GM23338 (cell line): Measurements from ENCODE around the gene UTP4. TPM values are rescaled to one million over a fixed set of nuclear protein-coding genes. Genes with fewer than 3 reads are reported as not detected.

Experiments used
- ATAC-seq: fragments of 200-7000 bp; cut with Tn5 transposase; 3 replicates; pipeline ENCODE4 v1.9.1; 2020
- DNase-seq: peaks from one replicate; pipeline ENCODE4 v3.0.0-alpha.2; 2015; ENCODE audit warnings: low spot score
- H2AFZ ChIP-seq: fragments of 200-600 bp; sonication (generic); 2 replicates; pipeline ENCODE4 v1.8.0; 2016; ENCODE audit warnings: antibody characterized with exemption, mild to moderate bottlenecking, moderate library complexity
- H3F3A ChIP-seq: fragments of 200-600 bp; sonication (generic); replicated peaks from 2 replicates; pipeline ENCODE4 v1.8.0; 2017; ENCODE audit warnings: antibody characterized with exemption, mixed run types, low read depth
- H3K27ac ChIP-seq: fragments of 200-600 bp; sonication (generic); 2 replicates; pipeline ENCODE4 v1.6.1; 2016; ENCODE audit warnings: low read depth
- H3K27me3 ChIP-seq: fragments of 200-600 bp; sonication (generic); 2 replicates; pipeline ENCODE4 v1.8.0; 2016; ENCODE audit warnings: mild to moderate bottlenecking, mixed run types, moderate library complexity; ENCODE audit not compliant: insufficient read depth
- H3K36me3 ChIP-seq: fragments of 200-600 bp; sonication (generic); 2 replicates; pipeline ENCODE4 v1.8.0; 2016; ENCODE audit warnings: mild to moderate bottlenecking; ENCODE audit not compliant: insufficient read depth
- H3K4me1 ChIP-seq: fragments of 200-600 bp; sonication (generic); 2 replicates; pipeline ENCODE4 v1.8.0; 2016; ENCODE audit warnings: mild to moderate bottlenecking, moderate library complexity; ENCODE audit not compliant: insufficient read depth
- H3K4me2 ChIP-seq: fragments of 200-600 bp; sonication (generic); 2 replicates; pipeline ENCODE4 v1.7.1; 2017; ENCODE audit warnings: mixed run types
- H3K4me3 ChIP-seq: fragments of 200-600 bp; sonication (generic); 2 replicates; pipeline ENCODE4 v1.6.1; 2016; ENCODE audit warnings: mixed run types
- H3K79me2 ChIP-seq: fragments of 200-600 bp; sonication (generic); replicated peaks from 2 replicates; pipeline ENCODE4 v1.8.0; 2017; ENCODE audit warnings: mild to moderate bottlenecking; ENCODE audit not compliant: insufficient read depth
- H3K9me2 ChIP-seq: fragments of 200-600 bp; sonication (generic); 2 replicates; pipeline ENCODE4 v1.8.0; 2017; ENCODE audit not compliant: insufficient read depth
- H4K20me1 ChIP-seq: fragments of 200-600 bp; sonication (generic); replicated peaks from 2 replicates; pipeline ENCODE4 v1.8.0; 2017; ENCODE audit warnings: mild to moderate bottlenecking; ENCODE audit not compliant: insufficient read depth
- H3K27ac Mint-ChIP-seq: 2 replicates; pipeline ENCODE4 v1.8.0; 2020; ENCODE audit warnings: inconsistent platforms, mild to moderate bottlenecking, moderate library complexity, mixed read lengths
- H3K27me3 Mint-ChIP-seq: 3 replicates; pipeline ENCODE4 v1.8.0; 2022; ENCODE audit warnings: low read depth, mild to moderate bottlenecking, moderate library complexity, mixed read lengths, inconsistent platforms; ENCODE audit not compliant: insufficient read depth, poor library complexity
- H3K36me3 Mint-ChIP-seq: 3 replicates; pipeline ENCODE4 v1.8.0; 2021; ENCODE audit warnings: low read depth, mild to moderate bottlenecking, inconsistent platforms, moderate library complexity, mixed read lengths
- H3K4me1 Mint-ChIP-seq: 3 replicates; pipeline ENCODE4 v1.8.0; 2020; ENCODE audit warnings: mild to moderate bottlenecking, inconsistent platforms, mixed read lengths
- H3K4me3 Mint-ChIP-seq: 3 replicates; pipeline ENCODE4 v1.8.0; 2021; ENCODE audit warnings: moderate library complexity, mild to moderate bottlenecking, inconsistent platforms, mixed read lengths
- H3K9me3 Mint-ChIP-seq: 3 replicates; pipeline ENCODE4 v1.8.0; 2020; ENCODE audit warnings: moderate library complexity, mild to moderate bottlenecking, inconsistent platforms, mixed read lengths
- CREB1 ChIP-seq: fragments of 250-450 bp; sonication (Bioruptor Pico); IDR thresholded peaks from 2 replicates; pipeline ENCODE4 v1.5.0; 2020; ENCODE audit warnings: low read depth, mild to moderate bottlenecking, moderate library complexity
- JUNB ChIP-seq: IDR thresholded peaks from one replicate; pipeline ENCODE4 v1.6.1; 2016; ENCODE audit warnings: antibody characterized with exemption; ENCODE audit not compliant: unreplicated experiment
- POLR2AphosphoS5 ChIP-seq: IDR thresholded peaks from 2 replicates; pipeline ENCODE4 v1.6.1; 2016; ENCODE audit warnings: antibody characterized with exemption, low read depth
- polyA plus RNA-seq: library from polyadenylated mRNA; unstranded; fragments of >200 nt; fragmentation: Nextera tagmentation; extraction: Ambion mirVana; gene quantifications from 2 replicates; pipeline ENCODE4 v1.2.1, GENCODE V29; 2016
- total RNA-seq: library from RNA; depleted of rRNA; stranded (reverse); fragments of >200 nt; shearing (Covaris generic); gene quantifications from 2 replicates; pipeline ENCODE4 v1.2.3, GENCODE V29; 2014
- TF ChIP-seq, protein P1 (sequence below): IDR thresholded peaks from 2 replicates; pipeline ENCODE4 v1.6.1; 2016; ENCODE audit warnings: antibody characterized with exemption
- TF ChIP-seq, protein P2 (sequence below), 2 experiments: fragments of 200-600 bp in 1 of 2; sonication (generic) in 1 of 2; conservative IDR thresholded peaks; 2 replicates each; pipeline versions ENCODE4 v1.5.1 to v1.6.1; 2016 to 2017; ENCODE audit warnings: antibody characterized with exemption in 2 of 2, low read depth in 2 of 2, mild to moderate bottlenecking in 2 of 2, moderate library complexity in 1 of 2

UTP4 gene
- total and polyA plus RNA-seq, 2 experiments from 2014 or later, result 63.2 to 66.6 TPM

DNA sequence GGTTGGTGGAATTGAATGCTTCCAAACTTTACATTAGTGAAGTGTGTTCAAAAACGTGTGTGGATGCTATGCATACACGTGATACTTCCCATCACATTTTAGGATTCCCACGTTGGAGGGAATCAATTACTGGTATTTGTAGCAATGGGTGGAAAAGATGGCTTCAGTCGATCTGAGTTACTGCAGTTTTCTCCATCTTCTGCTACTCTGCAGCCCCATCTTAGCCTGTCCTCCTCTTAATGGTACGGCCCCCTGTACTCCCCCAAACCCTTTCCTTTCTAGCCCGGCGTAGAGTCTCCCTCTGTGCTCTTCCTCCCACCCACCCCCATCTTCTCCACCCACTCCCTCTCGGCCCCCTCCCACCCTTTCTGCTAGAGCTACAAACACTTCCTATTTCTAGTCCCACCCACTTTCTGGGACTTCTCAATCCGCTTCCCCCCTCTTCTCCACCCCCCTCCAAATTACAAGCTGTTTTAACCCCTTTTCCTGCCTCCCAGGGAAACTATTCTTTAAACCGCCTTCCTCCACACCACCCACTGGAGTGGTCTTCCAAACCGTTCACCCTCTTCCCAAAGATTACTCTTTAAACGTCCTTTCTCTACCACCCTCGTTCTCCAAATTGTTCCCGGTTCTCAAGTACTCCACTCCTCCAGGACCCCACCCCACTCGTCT, 1.1 kb upstream of the UTP4 start:
- ATAC-seq (peak; percentile 32), DNase-seq (peak; percentile 82)
- no peaks in the 10 kb centered on the region for H3K9me2 ChIP-seq
- H3K4me1 ChIP-seq, result peaks cover 18% of the 10 kb centered on the region
- peak overlapping the region; percentile 80 for H3K4me2 ChIP-seq
- H3K9me3 Mint-ChIP-seq, result no peaks in the 10 kb centered on the region
- H4K20me1 ChIP-seq, result peaks cover 37% of the 10 kb centered on the region
- no peaks in the 10 kb centered on the region for H3K27me3 ChIP-seq
- peak; percentile 48; the same call in 1 of the 2 replicates for TF ChIP-seq POLR2AphosphoS5
- TF ChIP-seq, protein P1, sequence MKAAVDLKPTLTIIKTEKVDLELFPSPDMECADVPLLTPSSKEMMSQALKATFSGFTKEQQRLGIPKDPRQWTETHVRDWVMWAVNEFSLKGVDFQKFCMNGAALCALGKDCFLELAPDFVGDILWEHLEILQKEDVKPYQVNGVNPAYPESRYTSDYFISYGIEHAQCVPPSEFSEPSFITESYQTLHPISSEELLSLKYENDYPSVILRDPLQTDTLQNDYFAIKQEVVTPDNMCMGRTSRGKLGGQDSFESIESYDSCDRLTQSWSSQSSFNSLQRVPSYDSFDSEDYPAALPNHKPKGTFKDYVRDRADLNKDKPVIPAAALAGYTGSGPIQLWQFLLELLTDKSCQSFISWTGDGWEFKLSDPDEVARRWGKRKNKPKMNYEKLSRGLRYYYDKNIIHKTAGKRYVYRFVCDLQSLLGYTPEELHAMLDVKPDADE, result no peak
- H3K36me3 Mint-ChIP-seq, result peaks cover 53% of the 10 kb centered on the region
- H3K4me3 ChIP-seq, result peak overlapping the region; percentile 99
- peak overlapping the region; percentile 100 for H3K27ac ChIP-seq
- H3K4me1 Mint-ChIP-seq, result peaks cover 34% of the 10 kb centered on the region
- peaks cover 12% of the 10 kb centered on the region for H3K27me3 Mint-ChIP-seq
- H3F3A ChIP-seq, result peaks cover 24% of the 10 kb centered on the region
- peak overlapping the region; percentile 96 for H3K4me3 Mint-ChIP-seq
- H3K27ac Mint-ChIP-seq, result peak overlapping the region; percentile 98
- no peak overlapping the region for H2AFZ ChIP-seq
- H3K36me3 ChIP-seq, result peaks cover 2% of the 10 kb centered on the region; the same call in 1 of the 2 replicates
- peaks cover 93% of the 10 kb centered on the region for H3K79me2 ChIP-seq

DNA sequence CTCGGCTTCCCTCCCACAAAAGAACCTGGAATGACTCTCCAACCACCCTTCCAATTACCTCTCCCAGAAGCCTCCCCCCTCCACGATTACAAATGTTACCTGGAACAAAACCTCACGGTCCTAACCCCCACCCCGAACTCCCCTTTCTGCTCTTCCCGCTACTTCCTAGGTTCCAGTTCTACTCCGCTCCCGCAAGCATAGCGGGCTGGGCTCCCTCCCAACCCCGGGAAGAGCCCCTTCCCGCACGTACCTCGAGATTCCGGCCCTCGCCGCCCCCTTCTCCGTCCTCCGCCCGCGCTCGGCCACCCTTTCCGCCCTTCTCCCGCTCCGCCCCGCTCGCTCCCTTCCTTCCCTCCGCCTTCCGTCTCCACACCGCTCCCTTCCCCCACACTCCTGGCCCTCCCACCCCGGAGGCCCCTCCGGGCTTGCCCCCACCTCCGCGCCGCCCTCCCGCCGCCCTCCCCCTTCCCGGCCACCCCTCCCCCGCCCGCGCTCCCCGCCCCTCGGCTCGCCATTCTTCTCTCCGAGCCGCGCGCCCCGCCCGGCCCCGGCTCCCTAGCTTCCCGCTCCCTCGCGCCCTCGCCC, 518 bp upstream of the UTP4 start:
- Histone ChIP-seq H4K20me1 (peaks cover 40% of the 10 kb centered on the region), H2AFZ (no peak overlapping the region)

More for the DNA sequence above, 518 bp upstream of the UTP4 start:
- peaks cover 12% of the 10 kb centered on the region for H3K27me3 Mint-ChIP-seq
- no peaks in the 10 kb centered on the region for H3K9me3 Mint-ChIP-seq
- peak overlapping the region; percentile 96 for H3K4me3 Mint-ChIP-seq
- H3K27ac Mint-ChIP-seq, result peak overlapping the region; percentile 98
- H3K9me2 ChIP-seq, result no peaks in the 10 kb centered on the region
- no peaks in the 10 kb centered on the region for H3K27me3 ChIP-seq
- H3K4me1 Mint-ChIP-seq, result peaks cover 34% of the 10 kb centered on the region
- H3K36me3 Mint-ChIP-seq, result peaks cover 54% of the 10 kb centered on the region
- peak overlapping the region; percentile 100 for H3K27ac ChIP-seq
- peak overlapping the region; percentile 80 for H3K4me2 ChIP-seq
- TF ChIP-seq JUNB, result no peak
- TF ChIP-seq, protein P1, result no peak
- TF ChIP-seq, protein P2, sequence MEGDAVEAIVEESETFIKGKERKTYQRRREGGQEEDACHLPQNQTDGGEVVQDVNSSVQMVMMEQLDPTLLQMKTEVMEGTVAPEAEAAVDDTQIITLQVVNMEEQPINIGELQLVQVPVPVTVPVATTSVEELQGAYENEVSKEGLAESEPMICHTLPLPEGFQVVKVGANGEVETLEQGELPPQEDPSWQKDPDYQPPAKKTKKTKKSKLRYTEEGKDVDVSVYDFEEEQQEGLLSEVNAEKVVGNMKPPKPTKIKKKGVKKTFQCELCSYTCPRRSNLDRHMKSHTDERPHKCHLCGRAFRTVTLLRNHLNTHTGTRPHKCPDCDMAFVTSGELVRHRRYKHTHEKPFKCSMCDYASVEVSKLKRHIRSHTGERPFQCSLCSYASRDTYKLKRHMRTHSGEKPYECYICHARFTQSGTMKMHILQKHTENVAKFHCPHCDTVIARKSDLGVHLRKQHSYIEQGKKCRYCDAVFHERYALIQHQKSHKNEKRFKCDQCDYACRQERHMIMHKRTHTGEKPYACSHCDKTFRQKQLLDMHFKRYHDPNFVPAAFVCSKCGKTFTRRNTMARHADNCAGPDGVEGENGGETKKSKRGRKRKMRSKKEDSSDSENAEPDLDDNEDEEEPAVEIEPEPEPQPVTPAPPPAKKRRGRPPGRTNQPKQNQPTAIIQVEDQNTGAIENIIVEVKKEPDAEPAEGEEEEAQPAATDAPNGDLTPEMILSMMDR (conservative IDR thresholded peaks at IDR 0.05; ENCODE audit: low read depth in 2 of 2), result no peak
- TF ChIP-seq CREB1 (CRISPR knock-in tag), result no peak
- TF ChIP-seq POLR2AphosphoS5, result peak; percentile 5
- peaks cover 18% of the 10 kb centered on the region for H3K4me1 ChIP-seq
- peaks cover 8% of the 10 kb centered on the region for H3K36me3 ChIP-seq
- H3F3A ChIP-seq, result peaks cover 23% of the 10 kb centered on the region
- H3K4me3 ChIP-seq, result peak overlapping the region; percentile 99
- ATAC-seq (peak; percentile 71), DNase-seq (peak; percentile 92)
- H3K79me2 ChIP-seq, result peaks cover 93% of the 10 kb centered on the region
